ENCODE results near the gene TECTA. TPM values are rescaled to one million over a fixed set of nuclear protein-coding genes. Genes with fewer than 3 reads are reported as not detected.

TECTA gene
- polyA plus RNA-seq, 1 donor (not counting 4 experiments of a cell fraction or from before 2014, with no cell fraction given): 0.17 TPM

GRCh38 chr11:121105481-121106195 is 4.6 kb downstream of the TECTA start:
- Histone ChIP-seq H3K27me3 (ENCODE audit: control insufficient read depth, extremely low read depth, insufficient read depth, low read length) (peaks cover 9% of the 10 kb centered on the region), H3K9ac (ENCODE audit: control insufficient read depth, extremely low read depth, insufficient read depth, low read length) (no peak overlapping the region), H3K4me3 (ENCODE audit: control insufficient read depth in 2 of 3, extremely low read depth in 1 of 3, insufficient read depth in 2 of 3, low read depth in 1 of 3, low read length in 3 of 3) (no peak overlapping the region), H3K79me2 (ENCODE audit: control insufficient read depth, insufficient read depth, low read length) (no peaks in the 10 kb centered on the region), H3K36me3 (ENCODE audit: control insufficient read depth in 2 of 2, extremely low read depth in 1 of 2, insufficient read depth in 2 of 2, low read length in 2 of 2) (no peaks in the 10 kb centered on the region), H3K4me1 (ENCODE audit: control insufficient read depth, extremely low read depth, insufficient read depth, low read length) (no peaks in the 10 kb centered on the region), H4K20me1 (ENCODE audit: control insufficient read depth, extremely low read depth, insufficient read depth, low read length) (no peaks in the 10 kb centered on the region), H3K27ac (ENCODE audit: control insufficient read depth, insufficient read depth, low read length) (no peak overlapping the region), H2AFZ (ENCODE audit: control insufficient read depth, low read length) (no peak overlapping the region), H3K9me1 (ENCODE audit: control insufficient read depth, extremely low read depth, insufficient read depth, low read length) (no peaks in the 10 kb centered on the region), H3K9me3 (ENCODE audit: control insufficient read depth, low read depth, low read length) (no peaks in the 10 kb centered on the region), H3K4me2 (ENCODE audit: control insufficient read depth, extremely low read depth, insufficient read depth, low read depth, low read length) (no peak overlapping the region)
- dilution Hi-C loops (cut with MboI; ENCODE audit: extremely low pct_ligation_motif_present, low sequenced_read_pairs): no loop called here
- no peak for DNase-seq (ENCODE audit: low read depth, low spot score)
- TF ChIP-seq EZH2 (IDR thresholded peaks at IDR 0.05; ENCODE audit: low read length) (no peak), CTCF (optimal IDR thresholded peaks at IDR 0.05 in 1 of 3, IDR thresholded peaks at IDR 0.05 in 1 of 3, conservative IDR thresholded peaks at IDR 0.05 in 1 of 3; ENCODE audit: extremely low read depth in 1 of 3, insufficient read depth in 2 of 3, low read length in 3 of 3) (no peak)
- FAIRE-seq: no peak

- no peaks in the 10 kb centered on the region for H3K36me3 ChIP-seq (ENCODE audit: control insufficient read depth in 2 of 2, extremely low read depth in 1 of 2, insufficient read depth in 2 of 2, low read length in 2 of 2)
- dilution Hi-C loops (cut with MboI; ENCODE audit: extremely low pct_ligation_motif_present, low sequenced_read_pairs): no loop called here
- H3K79me2 ChIP-seq (ENCODE audit: control insufficient read depth, insufficient read depth, low read length): no peaks in the 10 kb centered on the region
- no peak for FAIRE-seq
- H3K4me2 ChIP-seq (ENCODE audit: control insufficient read depth, extremely low read depth, insufficient read depth, low read depth, low read length): no peak overlapping the region
- no peaks in the 10 kb centered on the region for H3K4me1 ChIP-seq (ENCODE audit: control insufficient read depth, extremely low read depth, insufficient read depth, low read length)
- H3K27ac ChIP-seq (ENCODE audit: control insufficient read depth, insufficient read depth, low read length): no peak overlapping the region
- no peaks in the 10 kb centered on the region for H3K9me3 ChIP-seq (ENCODE audit: control insufficient read depth, low read depth, low read length)
- no peak for DNase-seq (ENCODE audit: low read depth, low spot score)
- TF ChIP-seq EZH2 (IDR thresholded peaks at IDR 0.05; ENCODE audit: low read length) (no peak), CTCF (optimal IDR thresholded peaks at IDR 0.05 in 1 of 3, IDR thresholded peaks at IDR 0.05 in 1 of 3, conservative IDR thresholded peaks at IDR 0.05 in 1 of 3; ENCODE audit: extremely low read depth in 1 of 3, insufficient read depth in 2 of 3, low read length in 3 of 3) (no peak)
- no peaks in the 10 kb centered on the region for H4K20me1 ChIP-seq (ENCODE audit: control insufficient read depth, extremely low read depth, insufficient read depth, low read length)
- H3K4me3 ChIP-seq (ENCODE audit: control insufficient read depth in 2 of 3, extremely low read depth in 1 of 3, insufficient read depth in 2 of 3, low read depth in 1 of 3, low read length in 3 of 3): no peak overlapping the region
- H3K27me3 ChIP-seq (ENCODE audit: control insufficient read depth, extremely low read depth, insufficient read depth, low read length): peaks cover 7% of the 10 kb centered on the region
- no peaks in the 10 kb centered on the region for H3K9me1 ChIP-seq (ENCODE audit: control insufficient read depth, extremely low read depth, insufficient read depth, low read length)
- no peak overlapping the region for H3K9ac ChIP-seq (ENCODE audit: control insufficient read depth, extremely low read depth, insufficient read depth, low read length)
- H2AFZ ChIP-seq (ENCODE audit: control insufficient read depth, low read length): no peak overlapping the region
Measured at GRCh38 chr11:121106812-121107211, 5.8 kb downstream of the TECTA start.
